ENCODE measurements around the gene TTF2. TPM values are rescaled to one million over a fixed set of nuclear protein-coding genes. Genes with fewer than 3 reads are reported as not detected.

Gene TTF2
- total and polyA plus RNA-seq, 9 of the 15 experiments (the other 6 are each of a cell fraction or from before 2014, with no cell fraction given) = 9.4 to 71.1 (median 42.1) TPM

- TF ChIP-seq MLX (CRISPR knock-in tag; conservative IDR thresholded peaks at IDR 0.05) (no peak), ZKSCAN1 (IDR thresholded peaks at IDR 0.05; ENCODE audit: low read depth, low read length) (peak; percentile 82; the same call in 1 of the 2 replicates), ZNF561 (CRISPR knock-in tag; conservative IDR thresholded peaks at IDR 0.05) (no peak), ZNF311 (CRISPR knock-in tag; IDR thresholded peaks at IDR 0.05) (0 out of 2 replicates have a peak, but pooled peaks have one; percentile 18), EP300 (IDR thresholded peaks at IDR 0.05; ENCODE audit: low read length) (no peak), ZFP36 (IDR thresholded peaks at IDR 0.05; ENCODE audit: low read depth, low read length, partially characterized antibody) (peak; percentile 91), SIN3B (IDR thresholded peaks at IDR 0.05; ENCODE audit: low read depth) (0 out of 2 replicates have a peak, but pooled peaks have one; percentile 14), SRSF9 (IDR thresholded peaks at IDR 0.05; ENCODE audit: borderline replicate concordance, low read depth, low read length) (no peak), CEBPG (CRISPR knock-in tag; IDR thresholded peaks at IDR 0.05) (peak; percentile 31; the same call in 1 of the 2 replicates), CEBPG (tag; conservative IDR thresholded peaks at IDR 0.05 in 1 of 2, IDR thresholded peaks at IDR 0.05 in 1 of 2) (no peak), BRCA1 (IDR thresholded peaks at IDR 0.05) (no peak), BRCA1 (CRISPR knock-in tag; IDR thresholded peaks at IDR 0.05) (0 out of 2 replicates have a peak, but pooled peaks have one; percentile 32), HDGF (IDR thresholded peaks at IDR 0.05) (0 out of 2 replicates have a peak, but pooled peaks have one; percentile 8), NKRF (IDR thresholded peaks at IDR 0.05; ENCODE audit: borderline replicate concordance) (peak; percentile 94), HDAC1 (IDR thresholded peaks at IDR 0.05) (peak in 1 of 2 experiments; percentile 76; a peak in 3 of 4 replicates), ELF4 (CRISPR knock-in tag; IDR thresholded peaks at IDR 0.05) (no peak), FOXK2 (conservative IDR thresholded peaks at IDR 0.05 in 1 of 2, IDR thresholded peaks at IDR 0.05 in 1 of 2; ENCODE audit: low read depth in 2 of 2) (0 out of 4 replicates have a peak, but pooled peaks of 1 of the 2 experiments have one; percentile 5), SRSF3 (IDR thresholded peaks at IDR 0.05; ENCODE audit: insufficient read depth, low read length) (no peak), GABPB1 (CRISPR knock-in tag; IDR thresholded peaks at IDR 0.05) (peak; percentile 62; the same call in 1 of the 2 replicates), MLLT1 (IDR thresholded peaks at IDR 0.05) (0 out of 4 replicates have a peak, but pooled peaks of 1 of the 2 experiments have one; percentile 13), BHLHE40 (IDR thresholded peaks at IDR 0.05; ENCODE audit: low read length) (peak; percentile 64), CC2D1A (IDR thresholded peaks at IDR 0.05) (0 out of 2 replicates have a peak, but pooled peaks have one; percentile 7), HDAC2 (IDR thresholded peaks at IDR 0.05) (peak; percentile 45; the same call in 1 of the 2 replicates), ZNF445 (CRISPR knock-in tag; IDR thresholded peaks at IDR 0.05; ENCODE audit: low read depth) (no peak), RB1 (IDR thresholded peaks at IDR 0.05; ENCODE audit: low read depth) (peak; percentile 36; the same call in 1 of the 2 replicates)
These were observed 553 bp downstream of the TTF2 start (continued) for GRCh38 chr1:117060441-117061317.

Data from K562 (cell line).